Measurements from ENCODE around the gene ARHGEF39.
"Not testable (repeated sequence)": the region's sequence is repeated elsewhere in the genome, so short reads cannot be mapped to it uniquely, and the experiment has no call there.

ARHGEF39 gene

GRCh38 chr9:35643046-35643445 lies 21.9 kb downstream of the ARHGEF39 start:
- no peak for DNase-seq (ENCODE audit: low read depth in 1 of 2, low spot score in 1 of 2)
- H3K27ac ChIP-seq (replicated peaks) = peak overlapping the region; percentile 47
- no peak for TF ChIP-seq GABPA (IDR thresholded peaks at IDR 0.05; ENCODE audit: low read depth)
- TF ChIP-seq REST (IDR thresholded peaks at IDR 0.05; ENCODE audit: insufficient replicate concordance, low read depth) = no peak
- TF ChIP-seq POLR2AphosphoS5 (IDR thresholded peaks at IDR 0.05; ENCODE audit: low read depth) = no peak
- TF ChIP-seq CTCF (IDR thresholded peaks at IDR 0.05; ENCODE audit: insufficient read depth, low read length) = no peak
- no peak for TF ChIP-seq SPI1 (IDR thresholded peaks at IDR 0.05; ENCODE audit: borderline replicate concordance, low read depth)

GRCh38 chr9:35641478-35641877 lies 23.5 kb downstream of the ARHGEF39 start:
- not testable (repeated sequence) for H3K4me3 ChIP-seq (replicated peaks; ENCODE audit: insufficient read depth, low read length); H3K27me3 ChIP-seq (ENCODE audit: insufficient read depth, poor library complexity, severe bottlenecking); DNase-seq (ENCODE audit: low read depth in 1 of 2, low spot score in 1 of 2)
- H3K27ac ChIP-seq (replicated peaks) = peak overlapping the region; percentile 57

More at GRCh38 chr9:35643046-35643445, 21.9 kb downstream of the ARHGEF39 start:
- no peak overlapping the region for H3K4me3 ChIP-seq (replicated peaks; ENCODE audit: insufficient read depth, low read length)
- H3K27me3 ChIP-seq (ENCODE audit: insufficient read depth, poor library complexity, severe bottlenecking) = no peaks in the 10 kb centered on the region

GRCh38 chr9:35640431-35640830 lies 24.6 kb downstream of the ARHGEF39 start:
- DNase-seq (ENCODE audit: low read depth in 1 of 2, low spot score in 1 of 2); H3K4me3 ChIP-seq (replicated peaks; ENCODE audit: insufficient read depth, low read length); H3K27me3 ChIP-seq (ENCODE audit: insufficient read depth, poor library complexity, severe bottlenecking); H3K27ac ChIP-seq (replicated peaks): not testable (repeated sequence)

DNA sequence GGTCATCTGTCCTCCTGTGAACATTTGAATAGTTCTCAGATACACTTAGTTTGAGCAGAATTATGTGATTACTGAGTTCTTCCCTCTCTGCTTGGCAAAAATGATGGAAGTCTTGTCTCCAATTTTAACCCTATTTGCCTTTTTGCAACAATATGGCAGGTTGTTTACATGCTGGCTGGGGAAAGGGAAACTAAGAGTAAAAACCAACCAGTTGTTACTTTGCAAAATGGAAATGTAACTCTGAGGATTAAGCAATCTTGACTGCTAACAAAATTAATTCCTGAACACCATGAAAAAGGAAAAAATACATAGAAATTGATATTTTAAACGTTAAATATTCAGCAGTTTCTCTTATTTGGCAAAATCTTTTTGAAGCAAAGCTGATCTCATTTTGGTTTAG lies 25.4 kb downstream of the ARHGEF39 start:
- TF ChIP-seq GABPA (IDR thresholded peaks at IDR 0.05; ENCODE audit: low read depth) (no peak), SPI1 (IDR thresholded peaks at IDR 0.05; ENCODE audit: borderline replicate concordance, low read depth) (no peak), CTCF (IDR thresholded peaks at IDR 0.05; ENCODE audit: insufficient read depth, low read length) (no peak), REST (IDR thresholded peaks at IDR 0.05; ENCODE audit: insufficient replicate concordance, low read depth) (no peak), POLR2AphosphoS5 (IDR thresholded peaks at IDR 0.05; ENCODE audit: low read depth) (no peak)
- Histone ChIP-seq H3K27ac (replicated peaks) (no peak overlapping the region), H3K4me3 (replicated peaks; ENCODE audit: insufficient read depth, low read length) (no peak overlapping the region), H3K27me3 (ENCODE audit: insufficient read depth, poor library complexity, severe bottlenecking) (no peaks in the 10 kb centered on the region)
- no peak for DNase-seq (ENCODE audit: low read depth in 1 of 2, low spot score in 1 of 2)

GRCh38 chr9:35639225-35639624 lies 25.8 kb downstream of the ARHGEF39 start:
- H3K27me3 ChIP-seq (ENCODE audit: insufficient read depth, poor library complexity, severe bottlenecking); DNase-seq (ENCODE audit: low read depth in 1 of 2, low spot score in 1 of 2); H3K4me3 ChIP-seq (replicated peaks; ENCODE audit: insufficient read depth, low read length); H3K27ac ChIP-seq (replicated peaks): not testable (repeated sequence)

GRCh38 chr9:35638751-35639150 lies 26.2 kb downstream of the ARHGEF39 start:
- H3K27me3 ChIP-seq (ENCODE audit: insufficient read depth, poor library complexity, severe bottlenecking); H3K4me3 ChIP-seq (replicated peaks; ENCODE audit: insufficient read depth, low read length); H3K27ac ChIP-seq (replicated peaks); DNase-seq (ENCODE audit: low read depth in 1 of 2, low spot score in 1 of 2): not testable (repeated sequence)

GRCh38 chr9:35637427-35637955 lies 27.5 kb downstream of the ARHGEF39 start:
- H3K27me3 ChIP-seq (ENCODE audit: insufficient read depth, poor library complexity, severe bottlenecking); H3K4me3 ChIP-seq (replicated peaks; ENCODE audit: insufficient read depth, low read length); H3K27ac ChIP-seq (replicated peaks); DNase-seq (ENCODE audit: low read depth in 1 of 2, low spot score in 1 of 2): not testable (repeated sequence)

DNA sequence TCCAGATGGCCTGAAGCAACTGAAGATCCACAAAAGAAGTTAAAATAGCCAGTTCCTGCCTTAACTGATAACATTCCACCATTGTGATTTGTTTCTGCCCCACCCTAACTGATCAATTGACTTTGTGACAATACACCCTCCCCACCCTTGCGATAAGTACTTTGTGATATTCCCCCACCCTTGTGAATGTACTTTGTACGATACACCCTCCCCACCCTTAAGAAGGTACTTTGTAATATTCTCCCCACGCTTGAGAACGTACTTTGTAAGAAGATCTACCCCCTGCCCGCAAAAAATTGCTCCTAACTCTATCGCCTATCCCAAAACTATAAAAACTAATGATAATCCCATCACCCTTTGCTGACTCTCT lies 28.1 kb downstream of the ARHGEF39 start:
- not testable (repeated sequence) for H3K27ac ChIP-seq (replicated peaks); H3K4me3 ChIP-seq (replicated peaks; ENCODE audit: insufficient read depth, low read length); DNase-seq (ENCODE audit: low read depth in 1 of 2, low spot score in 1 of 2); H3K27me3 ChIP-seq (ENCODE audit: insufficient read depth, poor library complexity, severe bottlenecking)
